Dedifferentiated amniotic fluid mesenchymal stem cell (primary cell): ENCODE measurements around the gene PAK3.

Experiments used
- DNase-seq: peaks from one replicate; pipeline ENCODE4 v3.0.0-alpha.2; 2016; ENCODE audit errors: extremely low spot score

PAK3 gene

GRCh38 chrX:111262086-111262485, 166.1 kb downstream of the PAK3 start:
- DNase-seq = no peak

DNA sequence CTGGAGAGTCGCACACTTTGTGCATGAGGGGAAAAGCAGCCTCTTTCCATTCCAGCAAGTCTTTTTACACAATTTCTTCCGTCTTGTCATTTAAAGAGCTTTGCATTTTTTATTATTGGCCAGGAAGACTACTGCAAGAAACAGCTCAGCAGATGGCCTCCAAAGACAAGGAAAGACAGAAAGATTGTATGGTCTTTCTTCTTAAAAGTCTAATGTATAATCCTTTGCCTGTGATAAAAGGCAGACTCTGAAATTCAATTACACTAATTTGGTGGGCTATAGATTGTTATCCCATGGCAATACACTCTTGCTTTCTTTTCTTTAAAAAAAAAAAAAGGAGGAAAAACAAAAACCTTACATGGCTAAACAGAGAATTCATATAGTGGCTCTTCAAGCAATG, 168.4 kb downstream of the PAK3 start:
- DNase-seq = no peak

DNA sequence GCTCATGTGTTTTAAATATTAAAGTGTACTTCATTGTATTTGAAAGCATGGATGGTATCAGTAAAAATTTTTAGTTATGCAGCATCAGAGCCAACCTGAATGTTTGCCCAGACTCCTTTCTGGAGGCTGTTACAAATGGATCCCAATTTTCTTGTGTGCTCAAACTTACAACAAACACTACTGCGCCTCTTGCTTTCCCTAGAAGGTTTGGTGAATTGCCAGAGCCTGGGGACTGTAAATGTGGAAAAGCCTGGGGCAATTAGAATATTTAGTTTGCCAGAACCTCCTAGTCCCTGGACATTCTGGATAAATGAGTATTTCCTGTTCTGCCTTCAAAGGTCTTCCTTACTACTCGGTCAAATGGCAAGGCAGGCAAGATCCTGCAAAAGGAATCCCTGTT, 169.5 kb downstream of the PAK3 start:
- no peak for DNase-seq

- DNase-seq = no peak
These were observed 172.5 kb downstream of the PAK3 start for GRCh38 chrX:111268506-111268905.

GRCh38 chrX:111270339-111270738, 174.3 kb downstream of the PAK3 start, which contains the start of gene CAPN6:
Gene CAPN6 (minus strand): TSS chrX:111270483. CDS start chrX:111263936, 6,547 bp downstream.
- DNase-seq = no peak
